ENCODE measurements around the gene CLASP1.

Gene CLASP1

DNA sequence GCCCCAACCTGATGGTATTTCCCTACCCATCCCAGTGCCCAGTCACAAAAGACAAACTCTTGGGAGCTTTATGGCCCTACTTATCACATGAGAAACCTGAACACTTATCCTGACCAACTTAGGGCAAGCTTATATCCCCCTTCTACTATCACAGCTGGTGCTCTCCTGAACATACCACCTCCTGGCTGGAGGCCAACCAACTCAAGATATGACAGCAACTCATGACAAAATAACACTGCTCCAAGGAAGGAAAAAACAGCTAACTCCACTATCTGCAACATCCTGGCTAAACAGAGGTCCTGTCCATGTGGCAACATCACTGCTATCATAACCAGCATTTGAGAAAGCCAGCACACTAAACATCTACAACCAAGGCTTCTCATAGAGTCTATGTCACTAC is 20.9 kb upstream of the CLASP1 start:
- no peak for TF ChIP-seq CTCF (conservative IDR thresholded peaks at IDR 0.05; ENCODE audit: low read depth, low read length)
- no peak for DNase-seq (ENCODE audit: low read depth)
- no peak overlapping the region for H3K4me3 ChIP-seq (ENCODE audit: low read depth, low read length)

DNA sequence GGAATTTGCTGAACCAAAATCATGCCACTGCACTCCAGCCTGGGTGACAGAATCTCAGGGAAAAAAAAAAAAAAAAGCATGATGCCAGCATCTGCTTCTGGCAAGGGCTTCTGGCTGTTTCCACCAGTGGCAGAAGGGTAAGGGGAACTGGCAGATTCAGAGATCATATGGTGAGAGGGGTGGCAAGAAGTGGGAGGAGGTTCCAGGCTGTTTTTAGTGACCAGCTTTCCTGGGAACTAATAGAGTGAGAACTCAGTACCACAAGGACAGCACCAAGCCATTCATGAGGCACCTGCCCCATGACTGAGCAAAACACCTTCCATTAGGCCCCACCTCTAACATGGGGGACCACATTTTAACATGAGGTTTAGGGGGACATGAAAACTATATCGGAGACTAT is 18.4 kb upstream of the CLASP1 start:
- no peak for DNase-seq (ENCODE audit: low read depth)
- no peak overlapping the region for H3K4me3 ChIP-seq (ENCODE audit: low read depth, low read length)
- TF ChIP-seq CTCF (conservative IDR thresholded peaks at IDR 0.05; ENCODE audit: low read depth, low read length): no peak

DNA sequence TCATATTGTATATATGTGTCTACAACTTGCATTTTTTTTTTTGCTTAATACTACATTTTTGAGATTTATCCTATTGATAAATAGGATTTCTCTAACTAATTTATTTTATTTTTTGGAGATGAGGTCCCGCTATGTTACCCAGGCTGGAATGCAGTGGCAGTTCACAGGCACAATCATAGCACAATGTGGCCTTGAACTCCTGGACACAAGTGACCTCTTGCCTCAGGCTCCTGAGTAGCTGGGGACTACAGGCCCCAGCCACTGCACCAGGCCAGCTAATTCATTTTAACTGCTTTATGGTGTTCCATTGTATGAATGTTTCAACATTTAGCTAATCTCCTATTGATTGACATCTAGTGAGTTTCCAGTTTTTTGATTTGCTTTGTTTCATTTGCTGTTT is 16.8 kb upstream of the CLASP1 start:
- H3K4me3 ChIP-seq (ENCODE audit: low read depth, low read length): no peak overlapping the region
- no peak for DNase-seq (ENCODE audit: low read depth)
- TF ChIP-seq CTCF (conservative IDR thresholded peaks at IDR 0.05; ENCODE audit: low read depth, low read length): no peak

GRCh38 chr2:121665504-121665903 is 16.2 kb upstream of the CLASP1 start:
- DNase-seq (ENCODE audit: low read depth): no peak
- H3K4me3 ChIP-seq (ENCODE audit: low read depth, low read length): no peak overlapping the region
- no peak for TF ChIP-seq CTCF (conservative IDR thresholded peaks at IDR 0.05; ENCODE audit: low read depth, low read length)

DNA sequence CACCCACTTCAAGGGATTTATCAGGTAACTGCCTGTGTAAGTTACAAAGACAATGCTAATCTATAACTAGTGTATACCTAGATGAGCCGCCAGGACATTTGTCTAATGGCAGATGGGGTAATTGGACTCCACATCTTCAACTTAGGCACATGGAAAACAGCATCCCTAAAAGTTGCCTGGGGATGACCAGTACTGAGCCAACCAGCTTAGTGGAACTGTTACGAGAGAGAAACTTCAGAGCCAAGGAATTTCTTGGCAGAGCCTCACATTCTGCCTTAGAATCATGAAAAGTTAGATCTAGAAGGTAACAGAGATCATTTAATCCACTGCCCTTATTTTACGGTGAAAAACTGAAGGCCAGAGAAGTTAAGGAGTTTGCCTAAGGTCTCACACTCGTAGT is 15.5 kb upstream of the CLASP1 start:
- DNase-seq (ENCODE audit: low read depth): no peak
- no peak for TF ChIP-seq CTCF (conservative IDR thresholded peaks at IDR 0.05; ENCODE audit: low read depth, low read length)
- H3K4me3 ChIP-seq (ENCODE audit: low read depth, low read length): no peak overlapping the region

DNA sequence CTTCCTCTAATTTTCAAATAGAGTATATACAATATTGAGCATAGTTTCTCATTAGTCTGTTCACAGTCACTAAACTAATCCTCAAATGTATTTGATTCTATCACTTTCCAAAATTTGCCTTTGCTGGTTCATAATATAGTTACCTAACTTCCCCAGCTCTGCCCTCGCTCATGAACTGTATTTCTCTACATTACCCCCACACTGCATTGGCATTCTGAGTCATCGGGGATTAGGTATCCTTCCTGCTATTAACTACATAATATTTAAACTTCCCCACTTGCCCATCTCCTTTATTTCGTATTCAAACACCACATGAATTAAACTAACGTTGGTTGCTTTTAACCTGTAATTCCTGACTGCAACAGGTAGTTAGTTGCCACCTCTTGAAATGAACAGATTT is 14.8 kb upstream of the CLASP1 start:
- TF ChIP-seq CTCF (conservative IDR thresholded peaks at IDR 0.05; ENCODE audit: low read depth, low read length): no peak
- no peak overlapping the region for H3K4me3 ChIP-seq (ENCODE audit: low read depth, low read length)
- DNase-seq (ENCODE audit: low read depth): no peak

DNA sequence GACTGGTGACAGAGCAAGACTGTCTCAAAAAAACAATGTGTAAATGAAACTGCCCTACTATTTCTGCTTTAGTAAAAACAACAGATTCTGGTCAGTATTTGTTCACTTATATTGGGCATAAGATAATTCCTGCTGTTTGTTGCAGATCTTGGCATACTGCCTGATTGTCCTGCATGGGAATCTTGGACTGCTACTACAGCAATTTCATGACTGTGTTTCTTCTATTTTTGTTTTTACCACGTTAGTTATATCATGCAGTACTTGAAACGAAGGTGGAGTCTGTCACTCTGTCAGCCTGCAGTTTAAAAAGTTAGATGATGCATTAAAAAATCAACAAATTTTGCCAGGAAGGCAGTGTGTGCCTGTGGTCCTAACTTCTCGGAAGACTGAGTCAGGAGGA is 14.2 kb upstream of the CLASP1 start:
- no peak overlapping the region for H3K4me3 ChIP-seq (ENCODE audit: low read depth, low read length)
- no peak for DNase-seq (ENCODE audit: low read depth)
- no peak for TF ChIP-seq CTCF (conservative IDR thresholded peaks at IDR 0.05; ENCODE audit: low read depth, low read length)

Data from choroid plexus epithelial cell (primary cell).